ENCODE data around the gene MAP2K2. TPM values are rescaled to one million over a fixed set of nuclear protein-coding genes. Genes with fewer than 3 reads are reported as not detected.

MAP2K2 gene
- total RNA-seq (2021; ENCODE audit: unreplicated experiment) (151 TPM), Bru-seq, nascent RNA (percentile 64 among the genes with signal in this experiment), BruChase-seq, experiment 1, labeled RNA remaining after a 2-hour chase (percentile 71 among the genes with signal in this experiment), BruChase-seq, experiment 2, labeled RNA remaining after a 6-hour chase (percentile 75 among the genes with signal in this experiment)
- polyA plus RNA-seq (2012; ENCODE audit: insufficient read length), result 197 TPM
- long read RNA-seq, transcript MAP2K2-201 (11 exons, 1,734 nt), result major isoform, 181 of 345 reads
- long read RNA-seq, partial matches to known transcripts, result 48 of 345 reads
- long read RNA-seq, other reads (novel, unspliced or antisense), result 115 of 345 reads

GRCh38 chr19:4123615-4124568, at the start of gene MAP2K2:
Gene MAP2K2 (minus strand): TSS chr19:4124122. CDS start chr19:4123875, 247 bp downstream.
- H3K4me1 ChIP-seq (ENCODE audit: control insufficient read depth, insufficient read depth, low read length), result peaks cover 12% of the 10 kb centered on the region; the same call in 1 of the 2 replicates
- DNase-seq (ENCODE audit: low read depth, low spot score), result no peak
- CTCF ChIA-PET, result no interaction called here
- BruUV-seq (replicated peaks), result no TSS peak
- ATAC-seq, result peak; percentile 94
- peak within 1 kb of the TSS; percentile 80 to 83 for H3K4me3 ChIP-seq (ENCODE audit: low read depth in 2 of 2, low read length in 2 of 2)
- no peaks in the 10 kb centered on the region for H3K27me3 ChIP-seq (ENCODE audit: control insufficient read depth, insufficient read depth, low read length)
- peak within 1 kb of the TSS; percentile 93 for H3K27ac ChIP-seq (ENCODE audit: low read length)
- no peak for TF ChIP-seq TCF7L2 (IDR thresholded peaks at IDR 0.05; ENCODE audit: low read depth, low read length)
- TF ChIP-seq REST (IDR thresholded peaks at IDR 0.05; ENCODE audit: insufficient read depth in 1 of 2, low read depth in 2 of 2, low read length in 1 of 2), result no peak
- TF ChIP-seq CTCF (IDR thresholded peaks at IDR 0.05), result no peak
- TF ChIP-seq POLR2AphosphoS5 (IDR thresholded peaks at IDR 0.05; ENCODE audit: low read depth, low read length), result peak; percentile 85
- POLR2A ChIA-PET, result no interaction called here
- H3K9me3 ChIP-seq (ENCODE audit: control insufficient read depth, insufficient read depth, low read depth, low read length), result no peaks in the 10 kb centered on the region
- H3K36me3 ChIP-seq (ENCODE audit: control insufficient read depth, insufficient read depth, low read length), result no peaks in the 10 kb centered on the region; the same call in 1 of the 2 replicates
- intact Hi-C loops (cut with micrococcal nuclease; ENCODE audit: unreplicated experiment), result no loop called here
- in situ Hi-C loops (cut with HindIII; ENCODE audit: low pct_unique_long_range_greater_than_20kb, low sequenced_read_pairs), result no loop called here

GRCh38 chr19:4172861-4173473, 49.0 kb upstream of the MAP2K2 start:
- no TSS peak for BruUV-seq (replicated peaks)
- Histone ChIP-seq H3K36me3 (ENCODE audit: control insufficient read depth, insufficient read depth, low read length) (no peaks in the 10 kb centered on the region), H3K4me1 (ENCODE audit: control insufficient read depth, insufficient read depth, low read length) (peaks cover 4% of the 10 kb centered on the region), H3K4me3 (ENCODE audit: low read depth in 2 of 2, low read length in 2 of 2) (no peak overlapping the region), H3K27ac (ENCODE audit: low read length) (no peak overlapping the region), H3K9me3 (ENCODE audit: control insufficient read depth, insufficient read depth, low read depth, low read length) (no peaks in the 10 kb centered on the region), H3K27me3 (ENCODE audit: control insufficient read depth, insufficient read depth, low read length) (no peaks in the 10 kb centered on the region)
- intact Hi-C loops (cut with micrococcal nuclease; ENCODE audit: unreplicated experiment) (no loop called here), in situ Hi-C loops (cut with HindIII; ENCODE audit: low pct_unique_long_range_greater_than_20kb, low sequenced_read_pairs) (no loop called here)
- ChIA-PET POLR2A (no interaction called here), CTCF (no interaction called here)
- TF ChIP-seq TCF7L2 (IDR thresholded peaks at IDR 0.05; ENCODE audit: low read depth, low read length) (no peak), REST (IDR thresholded peaks at IDR 0.05; ENCODE audit: insufficient read depth in 1 of 2, low read depth in 2 of 2, low read length in 1 of 2) (peak; percentile 99)
- DNase-seq (ENCODE audit: low read depth, low spot score) (no peak), ATAC-seq (peak; percentile 85)
